GM20000 (cell line): Measurements from ENCODE around the gene C2CD4D.

Experiments used
- DNase-seq: peaks from one replicate; pipeline ENCODE4 v3.0.0; 2012; ENCODE audit warnings: low spot score
- CTCF ChIP-seq: IDR thresholded peaks from 2 replicates; pipeline ENCODE4 v1.5.1; 2012; ENCODE audit warnings: mild to moderate bottlenecking, control low read depth; ENCODE audit errors: extremely low read depth, missing control alignments

C2CD4D gene

DNA sequence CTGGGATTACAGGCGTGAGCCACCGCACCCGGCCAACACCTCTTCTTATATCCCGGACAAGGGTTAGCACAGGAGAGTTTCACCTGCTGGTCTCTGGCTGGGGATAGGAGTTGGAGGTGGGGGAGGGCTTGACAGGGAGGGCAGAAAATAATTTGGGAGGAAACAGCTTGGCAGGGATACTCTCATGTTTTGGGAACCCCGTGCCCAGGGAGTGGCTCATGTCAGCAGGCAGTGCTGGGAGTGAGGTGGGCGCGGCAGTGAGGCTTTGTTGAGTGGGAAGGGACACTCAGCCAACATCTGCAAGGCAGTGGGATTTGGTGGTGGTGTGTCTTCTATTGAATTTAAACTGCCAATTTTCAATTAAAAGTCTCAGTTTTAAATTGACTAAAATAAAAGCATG lies 15.0 kb upstream of the C2CD4D start:
- TF ChIP-seq CTCF, result no peak
- no peak for DNase-seq

DNA sequence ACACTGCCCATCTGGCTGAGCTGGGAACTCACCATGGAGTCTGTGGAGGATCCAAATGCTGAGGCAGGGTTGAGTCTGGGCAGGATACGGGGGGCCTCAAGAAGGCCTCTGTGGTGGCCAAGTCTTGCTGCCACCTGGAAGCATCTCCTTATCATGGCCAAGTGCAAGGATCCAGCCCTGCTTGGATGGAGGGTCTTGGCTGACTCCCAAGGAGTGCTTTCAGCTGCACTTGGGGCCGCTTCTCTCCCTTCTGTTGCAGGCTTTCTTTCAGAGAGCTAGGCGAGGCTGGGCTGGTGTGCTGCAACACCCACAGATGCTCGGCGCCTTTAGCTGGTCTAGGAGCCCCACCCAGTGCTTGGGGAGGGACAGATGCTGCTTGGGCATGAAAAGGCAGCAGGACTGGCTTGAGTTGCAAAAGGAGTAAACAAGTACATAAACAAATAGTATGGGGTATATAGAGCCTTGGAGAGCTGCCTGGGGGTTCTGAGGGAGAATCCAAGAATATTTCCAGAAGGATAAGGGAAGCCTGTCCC lies 13.9 kb upstream of the C2CD4D start, which contains the start of gene THEM5:
Gene THEM5 (minus strand): TSS at position 302 of the 533 bp plus-strand sequence. CDS start 147 bp downstream, at position 155.
- no peak for DNase-seq
- no peak for TF ChIP-seq CTCF

DNA sequence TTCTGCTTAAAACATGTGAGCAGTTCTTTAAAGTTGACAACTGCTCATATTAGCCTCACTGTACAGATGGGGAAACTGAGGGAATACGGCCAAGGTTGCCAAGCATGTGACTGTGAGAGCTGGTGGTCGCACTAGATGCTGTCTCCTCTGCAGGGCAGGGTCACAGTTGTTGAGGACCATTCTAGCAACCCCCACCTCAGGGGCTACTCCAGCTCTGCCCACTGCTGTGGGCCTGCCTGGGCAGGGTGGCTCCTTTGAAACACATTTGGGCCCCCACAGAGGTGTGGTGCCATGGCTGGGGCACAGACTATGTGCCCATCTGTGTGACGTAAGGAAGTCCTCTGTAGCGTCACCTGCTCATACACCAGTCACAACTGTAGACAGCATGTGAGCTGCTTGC lies 13.1 kb upstream of the C2CD4D start:
- TF ChIP-seq CTCF, result no peak
- DNase-seq, result no peak

DNA sequence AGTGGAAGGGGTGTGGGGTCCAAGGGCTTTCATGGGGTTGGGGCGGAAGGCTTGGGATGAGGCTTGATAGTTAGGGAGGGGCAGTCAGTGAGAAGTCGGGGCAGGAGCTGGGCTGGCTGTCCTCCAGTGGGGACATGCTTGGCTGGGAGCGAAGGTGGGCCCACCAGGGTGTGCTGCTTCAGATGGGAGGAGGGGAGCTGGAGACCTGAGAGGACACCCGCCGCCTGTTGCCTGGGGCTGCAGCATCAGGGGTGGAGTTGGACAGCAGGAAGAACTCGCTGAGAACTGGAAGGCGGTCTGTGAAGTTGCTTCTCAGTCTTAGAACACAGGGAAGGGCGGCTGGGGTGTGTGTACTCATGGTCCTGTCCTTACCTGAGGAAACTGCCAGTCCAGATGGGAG lies 12.3 kb upstream of the C2CD4D start:
- DNase-seq, result no peak
- no peak for TF ChIP-seq CTCF

GRCh38 chr1:151849871-151850270 lies 10.3 kb upstream of the C2CD4D start:
- DNase-seq, result no peak

GRCh38 chr1:151849126-151849525 lies 9.5 kb upstream of the C2CD4D start:
- DNase-seq, result no peak
- no peak for TF ChIP-seq CTCF

More at GRCh38 chr1:151849871-151850270, 10.3 kb upstream of the C2CD4D start:
- TF ChIP-seq CTCF, result no peak

DNA sequence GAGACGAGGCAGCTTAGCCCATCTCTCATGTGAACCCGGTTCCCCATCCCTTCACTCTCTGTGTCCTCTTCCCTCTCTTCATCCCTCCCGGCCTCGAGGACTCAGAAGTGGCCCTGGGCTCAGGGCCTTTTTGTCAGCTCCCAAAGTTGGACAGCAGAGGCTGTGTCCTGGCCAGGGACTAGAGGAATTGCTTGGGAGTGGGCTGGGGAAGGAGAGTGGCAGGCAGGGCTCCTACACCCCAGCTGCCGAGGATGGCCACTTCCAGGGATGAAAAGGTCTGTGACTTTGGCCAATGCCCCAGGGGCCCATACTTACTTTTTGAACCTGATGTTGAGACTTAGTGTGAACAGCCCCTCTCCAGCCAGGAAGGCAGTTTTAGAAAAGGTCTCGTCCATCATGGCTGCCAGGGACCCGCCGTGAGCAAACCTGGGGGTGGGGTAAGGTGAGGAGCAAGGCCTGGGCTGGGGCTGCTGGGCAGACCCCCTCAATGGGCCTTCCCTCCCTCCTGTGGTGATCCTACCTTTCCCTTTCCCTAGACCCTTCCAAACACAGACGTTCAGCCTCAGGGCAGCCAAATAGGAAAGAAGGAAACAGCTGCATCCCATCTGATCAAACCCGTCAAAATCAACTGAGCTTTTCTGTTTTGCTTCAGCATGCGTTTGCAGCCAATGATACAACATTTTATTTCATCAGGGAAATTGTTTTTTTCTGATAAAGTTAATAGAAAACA lies 8.4 kb upstream of the C2CD4D start:
- DNase-seq, result no peak
- no peak for TF ChIP-seq CTCF
